Left renal cortex interstitium (tissue), 4 donors: ENCODE measurements around the gene ZNF746. TPM values are rescaled to one million over a fixed set of nuclear protein-coding genes. Genes with fewer than 3 reads are reported as not detected.
"Not testable (repeated sequence)": the region's sequence is repeated elsewhere in the genome, so short reads cannot be mapped to it uniquely, and the experiment has no call there.

Experiments
- DNase-seq, 4 donors: peaks; one replicate each; pipeline ENCODE4 v3.0.0-alpha.2; 2013; ENCODE audit warnings: low read depth in 4 of 4, low spot score in 2 of 4, missing footprints in 1 of 4
- polyA plus RNA-seq, 4 donors: library from polyadenylated mRNA; unstranded; fragments of 120-200 nt; gene quantifications; one replicate each; pipeline ENCODE4 v1.2.1, GENCODE V29; 2013; ENCODE audit not compliant: insufficient read length in 4 of 4

The ZNF746 gene
- polyA plus RNA-seq, 4 donors = 11.1 to 19.2 (median 15.3) TPM

- DNase-seq = peak; percentile 48 to 79 (median 64)
Observed at GRCh38 chr7:149460493-149461277, 36.9 kb downstream of the ZNF746 start, which contains the start of gene ZNF777. Gene ZNF777, minus strand, starts transcription at chr7:149461062. Its CDS starts 5,040 bp downstream, at chr7:149456022.

GRCh38 chr7:149459540-149460452, 37.8 kb downstream of the ZNF746 start:
- DNase-seq = no peak

- no peak for DNase-seq
Observed at GRCh38 chr7:149459201-149459539, 38.4 kb downstream of the ZNF746 start.

GRCh38 chr7:149458235-149458634, 39.4 kb downstream of the ZNF746 start:
- no peak for DNase-seq

- no peak for DNase-seq
Observed at GRCh38 chr7:149457766-149458165, 39.8 kb downstream of the ZNF746 start.

- no peak for DNase-seq
Observed at GRCh38 chr7:149456506-149457421, 40.8 kb downstream of the ZNF746 start.

GRCh38 chr7:149455175-149455950, 42.2 kb downstream of the ZNF746 start:
- no peak for DNase-seq

- no peak for DNase-seq
Observed at GRCh38 chr7:149454750-149455149, 42.9 kb downstream of the ZNF746 start.

- no peak for DNase-seq
Observed at GRCh38 chr7:149454006-149454405, 43.6 kb downstream of the ZNF746 start.

GRCh38 chr7:149450821-149451220, 46.8 kb downstream of the ZNF746 start:
- no peak for DNase-seq

- no peak for DNase-seq
Observed at GRCh38 chr7:149449897-149450296, 47.7 kb downstream of the ZNF746 start.

- DNase-seq = no peak
Observed at GRCh38 chr7:149448961-149449360, 48.6 kb downstream of the ZNF746 start.

GRCh38 chr7:149446026-149446425, 51.6 kb downstream of the ZNF746 start:
- DNase-seq = not testable (repeated sequence)

- no peak for DNase-seq
Observed at GRCh38 chr7:149444287-149444686, 53.3 kb downstream of the ZNF746 start.

- no peak for DNase-seq
Observed at GRCh38 chr7:149443523-149443922, 54.1 kb downstream of the ZNF746 start.

GRCh38 chr7:149442924-149443323, 54.7 kb downstream of the ZNF746 start:
- no peak for DNase-seq

- no peak for DNase-seq
Observed at GRCh38 chr7:149440222-149440621, 57.4 kb downstream of the ZNF746 start.

- no peak for DNase-seq
Observed at GRCh38 chr7:149436358-149436757, 61.3 kb downstream of the ZNF746 start.

- DNase-seq = no peak
Observed at GRCh38 chr7:149433124-149433523, 64.5 kb downstream of the ZNF746 start.
